ENCODE results near the gene SETD5. TPM values are rescaled to one million over a fixed set of nuclear protein-coding genes. Genes with fewer than 3 reads are reported as not detected.

Gene SETD5
- total and polyA plus RNA-seq, 11 donors: 28.2 to 84.2 (median 47.6) TPM

DNA sequence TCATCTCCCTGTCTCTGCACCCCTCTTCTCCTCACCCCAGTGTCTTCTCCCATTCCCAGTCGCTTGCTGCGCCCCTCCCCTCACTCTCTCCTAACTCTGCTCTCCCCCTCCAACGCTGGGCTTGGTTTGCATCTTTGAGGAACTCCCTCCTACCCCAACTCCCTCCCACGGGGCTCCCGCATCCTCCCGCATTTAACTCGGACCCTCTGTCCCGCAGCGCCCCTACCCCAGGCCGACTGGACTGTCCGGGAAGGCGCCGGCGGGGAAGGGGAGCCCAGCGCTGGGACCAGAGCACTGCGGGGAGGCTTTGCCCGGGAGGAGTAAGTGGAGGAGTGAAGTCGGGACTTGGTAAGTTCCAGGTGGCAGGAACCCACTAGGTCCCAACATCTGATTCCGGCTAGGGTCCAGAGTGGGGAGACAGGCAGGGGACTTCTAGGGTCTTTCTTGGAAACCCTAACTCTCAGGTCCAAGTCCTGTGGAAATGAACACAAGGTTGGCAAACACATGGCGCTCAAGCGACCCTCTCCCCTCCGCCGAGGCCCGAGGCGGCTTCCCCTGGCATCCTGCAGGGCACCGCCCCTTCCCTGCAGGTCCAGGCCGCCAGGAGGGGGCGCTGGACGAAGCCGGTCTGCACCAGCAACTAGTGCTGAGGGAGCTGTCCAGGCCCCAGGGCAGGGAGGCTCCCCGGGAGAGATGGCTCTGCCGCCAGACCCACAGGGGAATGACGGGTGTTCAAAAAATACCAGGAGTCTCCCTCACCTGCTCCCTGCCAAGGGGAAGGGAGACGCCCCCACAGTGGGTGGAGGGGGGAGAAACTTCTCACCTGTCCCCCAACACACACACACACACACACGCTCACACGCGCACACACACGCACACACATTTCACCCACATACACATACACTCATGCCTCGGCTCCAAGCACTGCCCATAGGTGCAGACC, 103.0 kb downstream of the SETD5 start:
- peak overlapping the region in 5 of 12 donors; percentile 3 to 14 (median 9) for H3K4me3 ChIP-seq
- no peaks in the 10 kb centered on the region for H3K9me3 ChIP-seq
- intact Hi-C loops (cut with DNase I): loop anchor here in 6 of 10 donors (5.0 to 10.0 kb wide), 6 partner anchors 144 to 417 kb away; partner anchors contain the start of genes BRPF1 (in 4 of the 6), IL17RC (in 1 of the 6), MTMR14 (in 1 of the 6) and OGG1 (in 1 of the 6)
- TF ChIP-seq POLR2A (IDR thresholded peaks at IDR 0.05): no peak
- TF ChIP-seq, protein P1, sequence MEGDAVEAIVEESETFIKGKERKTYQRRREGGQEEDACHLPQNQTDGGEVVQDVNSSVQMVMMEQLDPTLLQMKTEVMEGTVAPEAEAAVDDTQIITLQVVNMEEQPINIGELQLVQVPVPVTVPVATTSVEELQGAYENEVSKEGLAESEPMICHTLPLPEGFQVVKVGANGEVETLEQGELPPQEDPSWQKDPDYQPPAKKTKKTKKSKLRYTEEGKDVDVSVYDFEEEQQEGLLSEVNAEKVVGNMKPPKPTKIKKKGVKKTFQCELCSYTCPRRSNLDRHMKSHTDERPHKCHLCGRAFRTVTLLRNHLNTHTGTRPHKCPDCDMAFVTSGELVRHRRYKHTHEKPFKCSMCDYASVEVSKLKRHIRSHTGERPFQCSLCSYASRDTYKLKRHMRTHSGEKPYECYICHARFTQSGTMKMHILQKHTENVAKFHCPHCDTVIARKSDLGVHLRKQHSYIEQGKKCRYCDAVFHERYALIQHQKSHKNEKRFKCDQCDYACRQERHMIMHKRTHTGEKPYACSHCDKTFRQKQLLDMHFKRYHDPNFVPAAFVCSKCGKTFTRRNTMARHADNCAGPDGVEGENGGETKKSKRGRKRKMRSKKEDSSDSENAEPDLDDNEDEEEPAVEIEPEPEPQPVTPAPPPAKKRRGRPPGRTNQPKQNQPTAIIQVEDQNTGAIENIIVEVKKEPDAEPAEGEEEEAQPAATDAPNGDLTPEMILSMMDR (IDR thresholded peaks at IDR 0.05): peak; percentile 43 to 75 (median 56)
- DNase-seq: peak; percentile 41 to 77 (median 55)
- no peak overlapping the region for H3K27ac ChIP-seq
- H3K4me1 ChIP-seq: peaks cover 0 to 13% (median 7%) of the 10 kb centered on the region in 12 donors
- H3K27me3 ChIP-seq: peaks cover 0 to 29% (median 14%) of the 10 kb centered on the region in 9 donors
- 12 to 20% (median 16%) methylated on average over 25 to 39 of the region's 39 CpGs for WGBS, 4 donors
- no peaks in the 10 kb centered on the region for H3K36me3 ChIP-seq
- ATAC-seq: peak; percentile 24 to 82 (median 73)

DNA sequence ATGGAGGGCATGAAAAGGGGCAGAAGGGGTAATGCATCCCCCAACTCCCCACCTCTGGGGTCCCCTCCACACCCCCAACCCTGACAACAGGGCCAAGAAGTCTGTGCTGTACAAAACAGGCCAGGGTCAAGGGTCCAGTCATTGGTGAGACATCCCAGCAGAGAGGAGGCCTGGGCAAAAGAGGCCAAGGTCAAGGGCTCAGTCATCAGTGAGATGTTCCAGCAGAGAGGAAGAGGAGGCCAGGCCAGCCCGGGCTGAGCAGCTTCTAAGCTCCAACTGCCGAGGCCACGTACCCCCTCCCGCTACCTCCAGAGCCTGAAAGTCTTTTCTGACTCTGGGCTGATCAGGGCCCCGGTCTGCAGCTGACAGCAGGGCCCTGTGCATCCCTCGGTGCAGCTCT, 103.8 kb downstream of the SETD5 start:
- intact Hi-C loops (cut with DNase I): loop anchor here in 6 of 10 donors (5.0 to 10.0 kb wide), 6 partner anchors 144 to 416 kb away; partner anchors contain the start of genes BRPF1 (in 4 of the 6), IL17RC (in 1 of the 6), MTMR14 (in 1 of the 6) and OGG1 (in 1 of the 6)
- Histone ChIP-seq H3K4me1 (peaks cover 0 to 13% (median 7%) of the 10 kb centered on the region in 12 donors), H3K36me3 (no peaks in the 10 kb centered on the region), H3K9me3 (no peaks in the 10 kb centered on the region), H3K27me3 (peaks cover 0 to 29% (median 14%) of the 10 kb centered on the region in 9 donors), H3K27ac (no peak overlapping the region), H3K4me3 (no peak overlapping the region)
- TF ChIP-seq, protein P1 (IDR thresholded peaks at IDR 0.05): no peak
- no peak for TF ChIP-seq POLR2A (IDR thresholded peaks at IDR 0.05)
- ATAC-seq (no peak), DNase-seq (no peak)
- WGBS, 4 donors: 64 to 79% (median 72%) methylated on average over 6 of the region's 6 CpGs

DNA sequence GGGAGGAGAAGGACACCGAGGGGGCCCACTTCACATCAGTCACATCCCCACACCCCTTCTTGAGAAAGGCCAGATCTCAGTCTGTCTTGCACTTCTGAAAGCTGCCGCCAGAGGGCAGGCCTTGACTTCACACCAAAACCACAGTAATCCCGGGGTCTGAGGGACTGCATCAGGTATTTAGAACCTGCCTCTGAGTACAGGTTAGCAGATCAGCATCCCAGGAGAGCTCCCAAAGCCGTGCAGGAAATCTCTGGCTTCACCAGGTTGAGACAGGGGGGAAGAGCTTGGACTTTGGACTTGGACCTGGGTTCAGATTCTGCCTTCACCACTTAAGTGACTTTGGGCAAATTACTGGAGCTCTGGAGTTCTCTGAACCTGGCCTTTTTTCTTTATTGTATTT, 105.9 kb downstream of the SETD5 start:
- TF ChIP-seq POLR2A (IDR thresholded peaks at IDR 0.05): no peak
- TF ChIP-seq, protein P1 (IDR thresholded peaks at IDR 0.05): peak; percentile 80 to 89 (median 86)
- Histone ChIP-seq H3K27ac (no peak overlapping the region), H3K36me3 (no peaks in the 10 kb centered on the region), H3K27me3 (peaks cover 0 to 37% (median 15%) of the 10 kb centered on the region in 9 donors), H3K9me3 (no peaks in the 10 kb centered on the region), H3K4me1 (peaks cover 0 to 13% (median 7%) of the 10 kb centered on the region in 12 donors), H3K4me3 (no peak overlapping the region)
- 0 to 3% (median 2%) methylated on average over 3 to 4 of the region's 4 CpGs for WGBS, 4 donors
- peak in 2 of 4 donors; percentile 35 to 48 for ATAC-seq
- peak; percentile 27 to 77 (median 46) for DNase-seq
- intact Hi-C loops (cut with DNase I): loop anchor here in 6 of 10 donors (5.0 to 10.0 kb wide), 6 partner anchors 142 to 414 kb away; partner anchors contain the start of genes BRPF1 (in 4 of the 6), IL17RC (in 1 of the 6), MTMR14 (in 1 of the 6) and OGG1 (in 1 of the 6)
